Panc1 (cell line): ENCODE measurements around the gene RNF220. TPM values are rescaled to one million over a fixed set of nuclear protein-coding genes. Genes with fewer than 3 reads are reported as not detected.

ENCODE experiments used
- ATAC-seq: fragments of 200-7000 bp; cut with Tn5 transposase; 2 replicates; pipeline ENCODE4 v1.9.1; 2020; ENCODE audit warnings: mild to moderate bottlenecking, moderate library complexity
- BruUV-seq: library from RNA; stranded (reverse); fragments of 400-500 nt; replicated peaks from 2 replicates; lab custom pipeline; 2021; lab: Mats Ljungman, UMichigan
- CTCF ChIA-PET: fragments of 300-600 bp; sonication (Branson Sonifier 250); formaldehyde crosslinking; loops from one replicate; lab custom pipeline; 2022; ENCODE audit warnings: antibody characterized with exemption; lab: Charles Lee
- POLR2A ChIA-PET: fragments of 300-600 bp; sonication (Branson Sonifier 250); formaldehyde crosslinking; loops from one replicate; lab custom pipeline; 2022; ENCODE audit warnings: antibody characterized with exemption; lab: Charles Lee
- DNase-seq: peaks from one replicate; pipeline ENCODE4 v3.0.0-alpha.2; 2010; ENCODE audit warnings: low read depth, low spot score
- H3K27ac ChIP-seq: 2 replicates; pipeline ENCODE4 v1.5.1; 2011; ENCODE audit warnings: mild to moderate bottlenecking, low read length, inconsistent platforms
- H3K27me3 ChIP-seq: fragments of 200-500 bp; sonication (Bioruptor generic); 2 replicates; pipeline ENCODE4 v1.6.0; 2014; ENCODE audit warnings: low read length, inconsistent platforms; ENCODE audit not compliant: control insufficient read depth, insufficient read depth
- H3K36me3 ChIP-seq: fragments of 200-500 bp; sonication (Bioruptor generic); 2 replicates; pipeline ENCODE4 v1.5.1; 2014; ENCODE audit warnings: inconsistent platforms, mild to moderate bottlenecking, low read length, moderate library complexity; ENCODE audit not compliant: control insufficient read depth, insufficient read depth
- H3K4me1 ChIP-seq: 2 replicates; pipeline ENCODE4 v1.5.1; 2011; ENCODE audit warnings: inconsistent platforms, mild to moderate bottlenecking, low read length, moderate library complexity; ENCODE audit not compliant: control insufficient read depth, insufficient read depth
- H3K4me3 ChIP-seq, 2 experiments: 2 replicates each; pipeline ENCODE4 v1.5.1; 2011 to 2012; ENCODE audit warnings: low read depth in 2 of 2, low read length in 2 of 2, mild to moderate bottlenecking in 2 of 2, inconsistent platforms in 1 of 2, moderate library complexity in 1 of 2
- H3K9me3 ChIP-seq: fragments of 200-500 bp; sonication (Bioruptor generic); 2 replicates; pipeline ENCODE4 v1.5.1; 2014; ENCODE audit warnings: low read depth, mild to moderate bottlenecking, inconsistent platforms, low read length, moderate library complexity; ENCODE audit not compliant: control insufficient read depth, insufficient read depth
- POLR2AphosphoS5 ChIP-seq: IDR thresholded peaks from 2 replicates; pipeline ENCODE4 v1.6.1; 2012; ENCODE audit warnings: mild to moderate bottlenecking, low read depth, low read length, moderate library complexity
- REST ChIP-seq, 2 experiments: IDR thresholded peaks; 2 replicates each; pipeline ENCODE4 v1.6.1; 2011 to 2012; ENCODE audit warnings: low read depth in 2 of 2, control low read depth in 1 of 2, low read length in 1 of 2, mild to moderate bottlenecking in 1 of 2, moderate library complexity in 1 of 2; ENCODE audit not compliant: insufficient read depth in 1 of 2
- SIN3A ChIP-seq: IDR thresholded peaks from 2 replicates; pipeline ENCODE4 v1.6.1; 2012; ENCODE audit warnings: low read depth, mild to moderate bottlenecking, low read length, moderate library complexity, borderline replicate concordance; ENCODE audit not compliant: insufficient read depth
- TCF7L2 ChIP-seq: IDR thresholded peaks from 2 replicates; pipeline ENCODE4 v1.6.1; 2011; ENCODE audit warnings: mild to moderate bottlenecking, low read depth, low read length, inconsistent platforms
- in situ Hi-C: cut with HindIII; loops from 2 replicates; pipeline ENCODE4 v1.10.0; 2016; ENCODE audit warnings: low sequenced_read_pairs, low pct_unique_long_range_greater_than_20kb
- intact Hi-C: fragments of 100-400 bp; cut with micrococcal nuclease; formaldehyde crosslinking; loops from one replicate; pipeline ENCODE4 v1.10.0; 2022; ENCODE audit not compliant: unreplicated experiment
- total RNA-seq: library from RNA; stranded (reverse); gene quantifications from one replicate; pipeline ENCODE4 v1.2.1, GENCODE V29; 2021; ENCODE audit not compliant: unreplicated experiment
- TF ChIP-seq, protein P1 (sequence below): fragments of 450-650 bp; IDR thresholded peaks from 2 replicates; pipeline ENCODE4 v1.5.1; 2017; ENCODE audit warnings: mild to moderate bottlenecking

RNF220 gene
- total RNA-seq, 1 experiment from 2014 or later, result 64.9 TPM

DNA sequence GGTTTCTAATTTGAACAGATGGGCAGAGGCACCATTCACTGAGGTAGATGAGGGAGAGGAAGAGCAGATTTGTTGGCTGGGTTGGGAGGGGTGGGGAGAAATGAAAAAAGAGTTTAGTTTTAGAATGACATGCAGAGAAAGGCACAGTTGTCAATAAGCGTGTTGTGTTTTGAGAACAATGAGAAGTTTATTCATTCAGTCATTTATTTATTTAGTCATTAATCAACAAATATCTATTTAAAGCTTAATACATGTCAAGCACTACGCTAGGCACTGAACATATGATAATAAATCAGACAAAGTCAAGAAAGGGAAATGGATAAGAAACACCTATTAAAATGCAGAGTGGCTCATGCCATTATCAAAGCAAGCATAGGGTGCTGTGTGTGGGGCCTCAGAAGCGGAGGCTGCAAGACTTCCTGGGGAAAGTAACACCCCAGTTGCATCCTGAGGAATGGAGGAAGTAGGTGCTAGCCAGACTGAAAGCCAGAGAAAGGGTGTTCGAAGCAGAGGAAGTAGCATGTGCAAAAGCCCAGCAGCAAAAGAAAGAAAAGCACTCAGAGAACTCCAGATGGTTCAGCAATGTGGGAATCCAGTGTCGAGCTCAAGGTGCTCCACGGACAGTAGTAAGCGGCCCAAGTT is 114.1 kb downstream of the RNF220 start:
- H3K36me3 ChIP-seq, result no peaks in the 10 kb centered on the region
- intact Hi-C loops (no loop called here), in situ Hi-C loops (no loop called here)
- DNase-seq (no peak), ATAC-seq (no peak)
- H3K27ac ChIP-seq, result no peak overlapping the region
- TF ChIP-seq SIN3A (no peak), POLR2AphosphoS5 (no peak)
- TF ChIP-seq, protein P1, sequence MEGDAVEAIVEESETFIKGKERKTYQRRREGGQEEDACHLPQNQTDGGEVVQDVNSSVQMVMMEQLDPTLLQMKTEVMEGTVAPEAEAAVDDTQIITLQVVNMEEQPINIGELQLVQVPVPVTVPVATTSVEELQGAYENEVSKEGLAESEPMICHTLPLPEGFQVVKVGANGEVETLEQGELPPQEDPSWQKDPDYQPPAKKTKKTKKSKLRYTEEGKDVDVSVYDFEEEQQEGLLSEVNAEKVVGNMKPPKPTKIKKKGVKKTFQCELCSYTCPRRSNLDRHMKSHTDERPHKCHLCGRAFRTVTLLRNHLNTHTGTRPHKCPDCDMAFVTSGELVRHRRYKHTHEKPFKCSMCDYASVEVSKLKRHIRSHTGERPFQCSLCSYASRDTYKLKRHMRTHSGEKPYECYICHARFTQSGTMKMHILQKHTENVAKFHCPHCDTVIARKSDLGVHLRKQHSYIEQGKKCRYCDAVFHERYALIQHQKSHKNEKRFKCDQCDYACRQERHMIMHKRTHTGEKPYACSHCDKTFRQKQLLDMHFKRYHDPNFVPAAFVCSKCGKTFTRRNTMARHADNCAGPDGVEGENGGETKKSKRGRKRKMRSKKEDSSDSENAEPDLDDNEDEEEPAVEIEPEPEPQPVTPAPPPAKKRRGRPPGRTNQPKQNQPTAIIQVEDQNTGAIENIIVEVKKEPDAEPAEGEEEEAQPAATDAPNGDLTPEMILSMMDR, result no peak
- no peaks in the 10 kb centered on the region for H3K9me3 ChIP-seq
- no peaks in the 10 kb centered on the region for H3K4me1 ChIP-seq
- CTCF ChIA-PET, result no interaction called here
- no peaks in the 10 kb centered on the region for H3K27me3 ChIP-seq
- POLR2A ChIA-PET, result no interaction called here
- BruUV-seq, result TSS peak; percentile 60
- no peak overlapping the region for H3K4me3 ChIP-seq

GRCh38 chr1:44521378-44522080 is 116.5 kb downstream of the RNF220 start:
- POLR2A ChIA-PET, result no interaction called here
- in situ Hi-C loops (no loop called here), intact Hi-C loops (no loop called here)
- H3K4me1 ChIP-seq, result no peaks in the 10 kb centered on the region
- no peaks in the 10 kb centered on the region for H3K27me3 ChIP-seq
- no TSS peak for BruUV-seq
- CTCF ChIA-PET, result interaction anchor here (0.6 kb wide), 1 partner anchor 473 kb away, joined by 3 read pairs; no protein-coding TSS in a partner anchor
- H3K9me3 ChIP-seq, result no peaks in the 10 kb centered on the region
- ATAC-seq (no peak), DNase-seq (no peak)
- TF ChIP-seq, protein P1, result no peak
- TF ChIP-seq TCF7L2 (no peak), POLR2AphosphoS5 (no peak), SIN3A (no peak), REST (IDR thresholded peaks at IDR 0.05; ENCODE audit: insufficient read depth in 1 of 2, low read depth in 2 of 2, low read length in 1 of 2) (no peak)
- H3K4me3 ChIP-seq, result no peak overlapping the region
- H3K27ac ChIP-seq, result no peak overlapping the region
- H3K36me3 ChIP-seq, result no peaks in the 10 kb centered on the region
